ENCODE measurements around the gene CTBP2.

GRCh38 chr10:125092564-125093031 is 67.8 kb downstream of the CTBP2 start:
- TF ChIP-seq ZNF549 (CRISPR knock-in tag; IDR thresholded peaks at IDR 0.05) (no peak), REPIN1 (CRISPR knock-in tag; IDR thresholded peaks at IDR 0.05; ENCODE audit: borderline replicate concordance, low read depth) (no peak), POLR2A (IDR thresholded peaks at IDR 0.05; ENCODE audit: insufficient read depth in 1 of 2, low read depth in 2 of 2, low read length in 2 of 2) (no peak), EP300 (IDR thresholded peaks at IDR 0.05; ENCODE audit: low read depth in 2 of 2, low read length in 2 of 2) (no peak), EP300 (CRISPR knock-in tag; IDR thresholded peaks at IDR 0.05; ENCODE audit: borderline replicate concordance) (no peak), CBX5 (CRISPR knock-in tag; IDR thresholded peaks at IDR 0.05; ENCODE audit: borderline replicate concordance) (no peak), ZNF333 (CRISPR knock-in tag; IDR thresholded peaks at IDR 0.05; ENCODE audit: borderline replicate concordance) (no peak), ZBTB44 (CRISPR knock-in tag; IDR thresholded peaks at IDR 0.05) (no peak)

All from HepG2 (cell line).